GM12878 (cell line): ENCODE measurements around the gene CCDC78. TPM values are rescaled to one million over a fixed set of nuclear protein-coding genes. Genes with fewer than 3 reads are reported as not detected.

ENCODE experiments used
- ATAC-seq: fragments of 200-7000 bp; cut with Tn5 transposase; 3 replicates; pipeline ENCODE4 v1.9.1; 2020; ENCODE audit warnings: mild to moderate bottlenecking, moderate library complexity
- BruUV-seq: library from RNA; stranded (reverse); fragments of 400-500 nt; replicated peaks from 2 replicates; lab custom pipeline; 2021; lab: Mats Ljungman, UMichigan
- CTCF ChIA-PET: fragments of 300-600 bp; sonication (Branson Sonifier 250); formaldehyde crosslinking; extraction: SDS; loops from one replicate; lab custom pipeline; 2021; ENCODE audit warnings: inconsistent platforms; lab: Yijun Ruan, JAX
- POLR2A ChIA-PET: fragments of 350-600 bp; formaldehyde crosslinking; extraction: SDS; loops from one replicate; lab custom pipeline; 2021; ENCODE audit warnings: inconsistent platforms; lab: Charles Lee
- RAD21 ChIA-PET: fragments of 300-600 bp; sonication (Branson Sonifier 250); formaldehyde crosslinking; loops from one replicate; lab custom pipeline; 2023; ENCODE audit warnings: antibody characterized with exemption; ENCODE audit not compliant: unreplicated experiment; lab: Charles Lee
- SMC1A ChIA-PET: fragments of 300-600 bp; sonication (Branson Sonifier 250); formaldehyde crosslinking; loops from one replicate; lab custom pipeline; 2023; ENCODE audit not compliant: unreplicated experiment, uncharacterized antibody; lab: Charles Lee
- DNase-seq: peaks from one replicate; pipeline ENCODE4 v3.0.0-alpha.2; 2011; ENCODE audit warnings: low read depth, low spot score
- FAIRE-seq: peaks from 3 replicates; lab custom pipeline; 2011; peaks lifted over from hg19 to GRCh38; lab: Jason Lieb, UNC
- H2AFZ ChIP-seq: 2 replicates; pipeline ENCODE4 v1.6.0; 2011; ENCODE audit warnings: low read depth, low read length, control low read depth; ENCODE audit not compliant: control insufficient read depth
- H3K27ac ChIP-seq: 2 replicates; pipeline ENCODE4 v1.5.1; 2011; ENCODE audit warnings: control low read depth; ENCODE audit not compliant: control insufficient read depth, insufficient read depth
- H3K27me3 ChIP-seq, 2 experiments: replicated peaks in 1 of 2; 2 replicates each; pipeline versions ENCODE4 v1.6.0 to v1.6.1; 2011; ENCODE audit warnings: low read length in 1 of 2; ENCODE audit not compliant: control insufficient read depth in 2 of 2, insufficient read depth in 2 of 2
- H3K36me3 ChIP-seq, 2 experiments: 2 replicates each; pipeline ENCODE4 v1.5.1; 2011; ENCODE audit warnings: low read length in 1 of 2; ENCODE audit not compliant: control insufficient read depth in 2 of 2, insufficient read depth in 2 of 2
- H3K4me1 ChIP-seq: 2 replicates; pipeline ENCODE4 v1.6.1; 2011; ENCODE audit warnings: mild to moderate bottlenecking, low read length, moderate library complexity, mixed read lengths; ENCODE audit not compliant: control insufficient read depth, insufficient read depth
- H3K4me2 ChIP-seq: 2 replicates; pipeline ENCODE4 v1.6.0; 2011; ENCODE audit warnings: control low read depth; ENCODE audit not compliant: control insufficient read depth, insufficient read depth
- H3K4me3 ChIP-seq: fragments of 200-600 bp; sonication (generic); 2 replicates; pipeline ENCODE4 v1.5.1; 2016
- H3K79me2 ChIP-seq: 2 replicates; pipeline ENCODE4 v1.6.0; 2011; ENCODE audit warnings: low read length; ENCODE audit not compliant: control insufficient read depth, insufficient read depth
- H3K9ac ChIP-seq: 2 replicates; pipeline ENCODE4 v1.8.0; 2011; ENCODE audit warnings: low read length, control low read depth, mixed read lengths; ENCODE audit not compliant: control insufficient read depth, insufficient read depth
- H3K9me3 ChIP-seq: replicated peaks from 3 replicates; pipeline ENCODE4 v1.5.1; 2011; ENCODE audit warnings: mild to moderate bottlenecking, low read length; ENCODE audit not compliant: control insufficient read depth, insufficient read depth
- H4K20me1 ChIP-seq: 2 replicates; pipeline ENCODE4 v1.6.0; 2011; ENCODE audit not compliant: control insufficient read depth, insufficient read depth
- ASH2L ChIP-seq: fragments of 300-600, 200-600 bp; sonication (generic); IDR thresholded peaks from 2 replicates; pipeline ENCODE4 v1.6.1; 2017; ENCODE audit warnings: low read depth, mild to moderate bottlenecking, borderline replicate concordance
- BCLAF1 ChIP-seq: fragments of 450-650 bp; IDR thresholded peaks from 2 replicates; pipeline ENCODE4 v1.6.1; 2017; ENCODE audit warnings: antibody characterized with exemption, mild to moderate bottlenecking, moderate library complexity
- E2F4 ChIP-seq: IDR thresholded peaks from 2 replicates; pipeline ENCODE4 v1.6.1; 2012; ENCODE audit warnings: low read depth, low read length, improper control_type of control experiment
- E2F8 ChIP-seq: fragments of 450-650 bp; IDR thresholded peaks from 2 replicates; pipeline ENCODE4 v1.6.1; 2018; ENCODE audit warnings: mild to moderate bottlenecking, low read depth, moderate library complexity; ENCODE audit not compliant: partially characterized antibody
- IRF3 ChIP-seq: fragments of 450-650 bp; IDR thresholded peaks from 2 replicates; pipeline ENCODE4 v1.6.1; 2014; ENCODE audit warnings: mild to moderate bottlenecking
- RB1 ChIP-seq: fragments of 450-650 bp; formaldehyde crosslinking; IDR thresholded peaks from 2 replicates; pipeline ENCODE4 v1.6.1; 2017; ENCODE audit warnings: mild to moderate bottlenecking, borderline replicate concordance
- RELA ChIP-seq: fragments of 450-650 bp; IDR thresholded peaks from 2 replicates; pipeline ENCODE4 v1.8.0; 2014; ENCODE audit warnings: borderline replicate concordance; ENCODE audit not compliant: partially characterized antibody
- WGBS: methylation state at CpG from one replicate; pipeline ENCODE4 v1.1.6; 2016; ENCODE audit warnings: low lambda C conversion rate; ENCODE audit not compliant: insufficient replicate concordance, insufficient coverage; ENCODE audit errors: missing lambda C conversion rate; 5-methylcytosine and 5-hydroxymethylcytosine counted together
- in situ Hi-C: fragments of 300-500 bp; cut with MboI; formaldehyde crosslinking; loops from 9 replicates; pipeline ENCODE4 v1.14.3; 2018; ENCODE audit warnings: mixed read lengths
- intact Hi-C: fragments of 100-400 bp; cut with micrococcal nuclease; formaldehyde crosslinking; loops from one replicate; pipeline ENCODE4 v1.14.2; 2022; ENCODE audit not compliant: unreplicated experiment
- polyA plus RNA-seq, 11 experiments: library from polyadenylated mRNA; depleted of rRNA in 4 of 11; unstranded in 6 of 11; stranded (reverse) in 5 of 11; fragments of >200 nt; fragmentation: Nextera tagmentation in 4 of 11; fragmentation: Illumina TruSeq in 1 of 11; extraction: Ambion mirVana in 4 of 11; extraction: Trizol in 1 of 11; gene quantifications; 1 replicate in 1 of 11; 2 replicates in 10 of 11; pipeline versions ENCODE4 v1.2.1 to v1.2.3, GENCODE V29; 2011 to 2016; ENCODE audit warnings: inconsistent platforms in 2 of 11, missing spikeins in 2 of 11, low read depth in 1 of 11
- total RNA-seq, 4 experiments: library from RNA; depleted of rRNA in 3 of 4; stranded (reverse); fragments of >200 nt in 3 of 4; fragmentation: Illumina TruSeq in 1 of 4; extraction: Trizol in 1 of 4; gene quantifications; 2 replicates each; pipeline versions ENCODE4 v1.2.1 to v1.2.3, GENCODE V29; 2013 to 2021

Gene CCDC78
- total and polyA plus RNA-seq, 10 of the 15 experiments (the other 5 are each of a cell fraction or from before 2014, with no cell fraction given), result 0.10 to 26.2 (median 5.4) TPM

- WGBS, result 29% methylated on average over 4 of the region's 38 CpGs
- no peak for FAIRE-seq
- BruUV-seq, result no TSS peak
- in situ Hi-C loops (no loop called here), intact Hi-C loops (no loop called here)
- Histone ChIP-seq H3K79me2 (no peaks in the 10 kb centered on the region), H3K4me3 (no peak overlapping the region), H3K27me3 (no peaks in the 10 kb centered on the region), H3K36me3 (no peaks in the 10 kb centered on the region), H3K4me1 (no peaks in the 10 kb centered on the region), H3K9ac (no peak overlapping the region), H2AFZ (no peak overlapping the region), H3K9me3 (no peaks in the 10 kb centered on the region), H4K20me1 (no peaks in the 10 kb centered on the region), H3K27ac (no peak overlapping the region), H3K4me2 (no peak overlapping the region)
- ChIA-PET SMC1A (no interaction called here), POLR2A (no interaction called here), CTCF (no interaction called here), RAD21 (no interaction called here)
- TF ChIP-seq ASH2L (no peak), E2F4 (no peak)
- no peak for DNase-seq
- no peak for ATAC-seq
These were observed 41.5 kb upstream of the CCDC78 start for GRCh38 chr16:767743-768235.

GRCh38 chr16:766820-767640, 40.8 kb upstream of the CCDC78 start:
- no peak overlapping the region for H3K4me3 ChIP-seq
- no peak overlapping the region for H2AFZ ChIP-seq
- 58% methylated on average over 28 of the region's 48 CpGs for WGBS
- RAD21 ChIA-PET, result no interaction called here
- H3K9me3 ChIP-seq, result no peaks in the 10 kb centered on the region
- intact Hi-C loops, result no loop called here
- no peak overlapping the region for H3K4me2 ChIP-seq
- H3K9ac ChIP-seq, result no peak overlapping the region
- H3K36me3 ChIP-seq, result no peaks in the 10 kb centered on the region
- H3K27ac ChIP-seq, result no peak overlapping the region
- FAIRE-seq, result no peak
- no peaks in the 10 kb centered on the region for H4K20me1 ChIP-seq
- POLR2A ChIA-PET, result no interaction called here
- no TSS peak for BruUV-seq
- in situ Hi-C loops, result no loop called here
- no peaks in the 10 kb centered on the region for H3K79me2 ChIP-seq
- CTCF ChIA-PET, result no interaction called here
- H3K4me1 ChIP-seq, result no peaks in the 10 kb centered on the region
- no peak for DNase-seq
- SMC1A ChIA-PET, result no interaction called here
- H3K27me3 ChIP-seq, result no peaks in the 10 kb centered on the region
- no peak for ATAC-seq
- TF ChIP-seq IRF3 (no peak), RB1 (no peak), RELA (no peak), E2F8 (no peak), BCLAF1 (no peak)
